ENCODE results near the gene CRYBB1. TPM values are rescaled to one million over a fixed set of nuclear protein-coding genes. Genes with fewer than 3 reads are reported as not detected.

CRYBB1 gene
- total RNA-seq: not detected

DNA sequence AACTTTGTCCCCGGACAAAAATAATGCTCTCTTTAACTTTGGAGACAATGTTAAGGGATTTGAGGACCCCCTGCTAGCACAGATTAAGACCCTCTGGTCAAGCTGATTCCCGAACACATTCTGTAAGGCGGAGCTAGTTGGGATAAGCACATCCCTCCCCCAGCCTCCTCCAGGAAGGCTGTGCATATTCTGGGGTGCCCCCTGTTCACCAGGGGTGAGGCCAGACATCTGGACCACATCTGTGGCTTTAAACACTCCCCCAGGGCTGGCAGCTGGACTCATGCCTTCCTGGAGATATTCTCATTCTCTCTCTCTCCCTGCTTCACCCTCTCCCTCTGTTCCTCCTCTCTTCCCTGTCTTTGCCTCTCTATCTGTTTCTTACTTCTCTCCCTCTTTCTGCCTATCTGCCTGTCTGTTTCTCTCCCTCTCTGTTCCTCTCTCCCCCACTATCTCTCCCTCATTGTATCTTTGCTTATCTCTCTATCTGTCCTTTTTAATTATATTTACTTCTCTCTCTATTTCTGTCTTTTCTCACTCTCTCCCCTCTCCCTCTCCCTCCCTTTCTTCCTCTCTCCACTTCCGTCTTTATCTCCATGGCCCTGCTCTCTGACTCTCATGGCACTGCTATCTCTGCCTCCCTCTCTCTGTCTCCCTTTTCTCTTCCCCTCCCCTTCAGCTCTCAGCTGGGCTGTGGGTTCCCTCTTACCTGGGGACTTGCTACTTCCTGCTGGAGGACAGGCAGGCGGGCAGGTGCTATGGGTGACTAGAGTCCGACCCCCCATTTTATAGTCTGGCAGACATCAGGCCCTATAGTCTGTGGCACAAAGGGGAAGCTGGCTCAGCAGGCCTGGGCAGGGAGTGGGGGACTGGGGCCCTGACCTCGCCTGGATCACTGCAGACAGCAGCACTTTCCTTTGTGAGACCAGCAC is at the start of gene CRYBB1:
Gene CRYBB1 (minus strand): TSS at position 757 of the 929 bp plus-strand sequence. CDS start 1,708 bp downstream, outside the sequence.
- DNase-seq: no peak
- H3K36me3 Mint-ChIP-seq (ENCODE audit: insufficient read depth): no peaks in the 10 kb centered on the region
- H3K4me1 Mint-ChIP-seq (ENCODE audit: low read depth): peaks cover 4% of the 10 kb centered on the region
- H3K9me3 Mint-ChIP-seq: no peaks in the 10 kb centered on the region
- H3K27me3 Mint-ChIP-seq (ENCODE audit: low read depth): peaks cover 2% of the 10 kb centered on the region
- no peak within 1 kb of the TSS for H3K4me3 Mint-ChIP-seq
- no peak for ATAC-seq

DNA sequence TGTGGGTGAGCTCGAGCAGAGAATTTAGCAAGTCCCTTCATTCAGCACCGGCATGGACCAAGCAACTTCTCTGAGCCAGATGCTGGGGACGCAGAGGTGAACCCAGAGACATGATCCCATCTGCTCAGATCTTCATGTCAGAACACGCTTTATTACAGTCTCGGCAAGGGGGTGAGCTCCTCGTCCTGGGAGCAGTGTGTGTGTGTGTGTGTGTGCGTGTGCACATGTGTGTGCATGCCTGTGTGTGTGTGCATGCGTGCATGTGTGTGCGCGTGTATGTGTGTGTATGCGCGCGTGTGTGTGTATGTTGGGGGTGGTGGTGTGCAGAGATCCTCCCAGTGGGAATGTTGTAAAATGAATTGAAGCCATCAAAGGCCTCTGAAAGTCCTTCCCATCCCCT is 49.3 kb upstream of the CRYBB1 start:
- DNase-seq (no peak), ATAC-seq (no peak)
- Mint-ChIP-seq H3K36me3 (ENCODE audit: insufficient read depth) (no peaks in the 10 kb centered on the region), H3K4me1 (ENCODE audit: low read depth) (peaks cover 62% of the 10 kb centered on the region), H3K27me3 (ENCODE audit: low read depth) (no peaks in the 10 kb centered on the region), H3K9me3 (no peaks in the 10 kb centered on the region), H3K4me3 (no peak overlapping the region)

DNA sequence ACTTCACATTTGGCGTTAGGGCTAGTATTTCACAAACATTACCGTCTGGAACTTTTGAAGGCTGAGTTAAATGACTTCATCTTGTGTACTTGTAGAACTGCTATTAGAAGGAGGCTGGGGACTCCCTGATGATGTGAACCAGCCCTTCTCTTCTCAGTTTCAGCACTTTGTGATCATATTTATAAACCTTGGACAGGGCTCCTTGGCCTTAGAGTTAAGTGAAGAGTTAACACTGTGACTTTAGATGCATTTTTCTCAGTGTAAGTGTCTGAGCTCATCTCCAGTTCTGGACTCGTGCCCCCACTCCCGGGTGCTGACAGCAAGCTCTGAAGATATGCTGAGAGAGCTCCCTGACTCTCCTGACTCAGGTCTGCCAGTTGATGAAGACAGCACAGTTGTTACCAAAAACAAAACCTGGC is 48.0 kb upstream of the CRYBB1 start:
- H3K9me3 Mint-ChIP-seq: no peaks in the 10 kb centered on the region
- no peaks in the 10 kb centered on the region for H3K36me3 Mint-ChIP-seq (ENCODE audit: insufficient read depth)
- no peak for DNase-seq
- peak; percentile 9 to 16 for ATAC-seq
- H3K4me1 Mint-ChIP-seq (ENCODE audit: low read depth): peaks cover 54% of the 10 kb centered on the region
- no peaks in the 10 kb centered on the region for H3K27me3 Mint-ChIP-seq (ENCODE audit: low read depth)
- peak overlapping the region; percentile 71 for H3K4me3 Mint-ChIP-seq

DNA sequence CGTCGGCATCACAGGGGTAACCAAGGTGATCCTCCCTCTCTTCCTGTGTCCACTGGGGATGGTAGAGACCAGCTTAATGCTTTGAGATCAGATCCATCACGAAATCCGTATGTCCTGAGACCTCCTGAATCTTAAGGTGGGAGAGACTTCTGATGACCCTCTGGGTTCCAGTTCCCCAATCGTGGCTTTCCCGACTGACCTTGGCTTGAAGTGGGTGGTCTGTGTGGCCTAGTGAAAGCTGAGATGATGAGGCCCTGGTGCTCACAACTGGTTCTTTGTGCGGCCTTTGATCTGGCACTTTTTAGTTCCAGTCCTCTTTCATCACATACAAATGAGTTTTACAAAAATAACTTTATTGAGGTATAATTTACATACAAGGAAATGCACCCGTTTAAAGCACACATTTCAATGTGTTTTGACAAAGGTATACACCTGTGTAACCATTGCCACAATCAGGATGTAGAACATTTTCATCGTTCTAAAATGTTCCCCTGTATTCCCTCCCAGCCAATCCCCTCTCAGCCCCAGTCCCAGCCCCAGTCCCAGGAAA is 45.6 kb upstream of the CRYBB1 start:
- Mint-ChIP-seq H3K4me1 (ENCODE audit: low read depth) (peaks cover 45% of the 10 kb centered on the region), H3K36me3 (ENCODE audit: insufficient read depth) (no peaks in the 10 kb centered on the region), H3K27me3 (ENCODE audit: low read depth) (no peaks in the 10 kb centered on the region), H3K9me3 (no peaks in the 10 kb centered on the region), H3K4me3 (no peak overlapping the region)
- no peak for DNase-seq
- ATAC-seq: no peak

DNA sequence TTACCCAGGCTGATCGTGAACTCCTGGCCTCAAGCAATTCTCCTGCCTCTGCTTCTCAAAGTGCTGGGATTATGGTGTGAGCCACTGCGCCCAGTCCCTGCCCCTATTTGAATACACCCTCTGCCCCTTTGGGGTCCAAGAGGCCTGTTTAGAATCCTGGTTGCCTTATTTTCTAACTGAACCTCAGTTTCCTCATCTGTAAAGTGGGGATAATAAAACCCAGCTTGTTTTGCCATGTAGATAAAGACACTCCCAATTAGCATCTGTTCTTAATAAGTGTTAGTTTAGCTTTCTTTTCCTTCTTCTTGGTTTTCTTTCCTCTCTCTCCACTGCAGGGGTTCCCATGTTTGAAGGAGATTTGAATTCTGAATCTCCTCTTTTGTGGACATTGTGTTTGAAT is 44.3 kb upstream of the CRYBB1 start:
- ATAC-seq (no peak), DNase-seq (no peak)
- H3K9me3 Mint-ChIP-seq: no peaks in the 10 kb centered on the region
- H3K36me3 Mint-ChIP-seq (ENCODE audit: insufficient read depth): no peaks in the 10 kb centered on the region
- peaks cover 54% of the 10 kb centered on the region for H3K4me1 Mint-ChIP-seq (ENCODE audit: low read depth)
- no peak overlapping the region for H3K4me3 Mint-ChIP-seq
- no peaks in the 10 kb centered on the region for H3K27me3 Mint-ChIP-seq (ENCODE audit: low read depth)

DNA sequence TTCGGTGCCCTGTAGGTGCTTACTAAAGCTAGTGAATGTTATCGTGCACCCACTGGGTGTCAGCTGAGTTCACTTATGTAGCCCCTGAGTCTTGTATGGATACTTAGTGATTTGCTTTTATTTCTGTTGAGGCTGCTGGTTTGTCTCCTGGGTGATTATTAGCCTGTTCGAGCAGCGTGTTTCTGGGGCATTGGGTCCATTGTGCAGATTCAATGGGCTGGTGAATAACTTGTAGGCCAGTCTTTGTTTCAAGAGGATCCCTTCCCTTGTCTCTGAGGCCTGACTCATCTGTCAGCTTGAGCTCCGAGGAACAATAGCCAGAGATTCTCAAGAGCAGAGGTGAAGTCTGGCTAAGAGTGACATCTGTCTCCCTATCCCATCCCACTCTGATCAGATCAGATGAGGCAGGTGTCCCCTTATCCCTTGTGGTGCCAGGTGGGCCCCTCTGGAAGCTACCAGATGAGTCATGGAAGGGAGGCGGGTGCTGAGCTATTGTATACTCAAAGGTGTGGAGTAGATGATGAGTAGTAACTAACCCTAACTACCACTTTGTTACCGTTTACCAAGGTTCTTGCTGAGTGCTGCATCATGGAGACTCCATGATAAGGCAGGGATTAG is 43.2 kb upstream of the CRYBB1 start:
- Mint-ChIP-seq H3K4me1 (ENCODE audit: low read depth) (peaks cover 52% of the 10 kb centered on the region), H3K4me3 (no peak overlapping the region), H3K27me3 (ENCODE audit: low read depth) (no peaks in the 10 kb centered on the region), H3K36me3 (ENCODE audit: insufficient read depth) (no peaks in the 10 kb centered on the region), H3K9me3 (no peaks in the 10 kb centered on the region)
- no peak for DNase-seq
- no peak for ATAC-seq

DNA sequence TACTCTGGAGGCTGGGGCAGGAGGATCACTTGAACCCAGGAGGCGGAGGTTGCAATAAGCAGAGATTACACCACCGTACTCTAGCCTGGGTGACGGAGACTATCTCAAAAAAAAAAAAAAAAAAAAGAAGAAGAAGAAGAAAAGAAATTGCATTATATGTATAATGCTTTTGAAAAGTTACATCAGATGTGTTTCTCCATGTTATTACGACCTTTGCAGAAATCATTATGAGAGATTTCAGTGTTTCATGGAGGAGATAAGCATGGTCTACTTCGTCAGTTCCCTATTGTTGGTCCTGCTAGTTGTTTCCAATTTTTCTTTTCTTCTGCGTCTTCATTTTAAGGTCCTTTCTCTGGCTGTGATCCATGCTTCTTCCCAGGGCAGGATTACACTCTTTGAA is 42.5 kb upstream of the CRYBB1 start:
- Mint-ChIP-seq H3K4me1 (ENCODE audit: low read depth) (peaks cover 45% of the 10 kb centered on the region), H3K27me3 (ENCODE audit: low read depth) (no peaks in the 10 kb centered on the region), H3K36me3 (ENCODE audit: insufficient read depth) (no peaks in the 10 kb centered on the region), H3K9me3 (no peaks in the 10 kb centered on the region), H3K4me3 (no peak overlapping the region)
- ATAC-seq (no peak), DNase-seq (no peak)

DNA sequence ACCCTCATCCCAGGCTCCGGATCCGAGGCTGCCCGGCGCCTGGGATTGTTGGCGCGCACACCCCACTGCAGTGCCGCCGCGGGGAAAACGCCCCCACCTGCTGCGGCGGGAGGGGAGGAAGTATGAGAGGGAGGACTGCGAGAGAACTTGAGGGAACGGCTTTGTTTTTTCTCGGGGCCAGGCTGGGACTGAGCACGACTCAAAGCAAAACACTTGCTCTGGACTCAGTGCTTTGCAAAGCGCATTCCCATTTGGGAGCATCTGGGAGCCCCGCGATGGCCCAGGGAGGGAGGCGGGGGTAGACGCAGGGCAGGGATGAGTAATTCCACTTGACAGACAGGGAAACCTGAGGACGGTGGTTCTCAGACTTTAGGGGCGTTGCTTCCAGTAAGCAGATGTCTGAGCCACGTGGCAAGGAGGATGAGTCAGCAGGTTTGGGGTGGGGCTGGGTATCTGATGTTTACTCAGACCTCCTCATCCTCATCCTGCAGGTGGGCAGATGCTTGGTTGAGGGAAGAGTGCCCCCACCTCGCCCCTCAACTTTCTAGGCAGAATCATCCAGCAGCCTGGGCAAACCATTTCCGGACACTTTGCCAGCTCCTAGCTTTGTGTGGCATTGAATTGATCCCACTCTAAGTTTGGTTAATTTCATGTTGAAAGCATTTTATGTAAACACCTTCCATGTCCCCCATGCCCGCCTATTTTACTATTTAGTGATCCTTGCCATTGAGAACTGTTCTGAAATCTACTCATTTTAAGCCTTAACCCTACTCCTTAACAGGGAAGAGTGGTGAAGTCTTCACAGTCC is 41.0 kb upstream of the CRYBB1 start:
- Mint-ChIP-seq H3K27me3 (ENCODE audit: low read depth) (no peaks in the 10 kb centered on the region), H3K4me3 (peak overlapping the region; percentile 90), H3K9me3 (no peaks in the 10 kb centered on the region), H3K4me1 (ENCODE audit: low read depth) (peaks cover 32% of the 10 kb centered on the region), H3K36me3 (ENCODE audit: insufficient read depth) (no peaks in the 10 kb centered on the region)
- peak; percentile 83 for DNase-seq
- ATAC-seq: peak; percentile 84 to 85

DNA sequence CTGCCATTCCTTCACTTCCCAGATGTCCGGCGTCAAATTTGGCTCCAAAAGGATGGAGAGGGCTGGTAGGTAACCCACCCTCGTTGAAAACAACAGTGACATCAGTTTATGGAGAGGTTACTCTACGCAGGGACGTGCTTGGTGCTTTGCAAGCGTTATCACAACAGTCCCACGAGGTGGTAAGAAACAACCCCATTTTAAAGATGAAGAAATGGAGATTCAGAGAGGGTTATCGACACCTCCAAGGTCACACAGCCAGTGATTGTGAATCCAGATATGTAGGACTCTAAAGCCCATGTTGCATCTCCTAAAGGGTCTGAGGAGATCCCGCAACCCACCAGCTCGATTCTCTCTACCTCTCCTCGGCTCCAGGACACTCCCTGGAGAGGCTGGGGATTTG is 40.3 kb upstream of the CRYBB1 start:
- H3K36me3 Mint-ChIP-seq (ENCODE audit: insufficient read depth): no peaks in the 10 kb centered on the region
- no peaks in the 10 kb centered on the region for H3K9me3 Mint-ChIP-seq
- DNase-seq: no peak
- peak overlapping the region; percentile 90 for H3K4me3 Mint-ChIP-seq
- peaks cover 29% of the 10 kb centered on the region for H3K4me1 Mint-ChIP-seq (ENCODE audit: low read depth)
- peak; percentile 23 to 34 for ATAC-seq
- no peaks in the 10 kb centered on the region for H3K27me3 Mint-ChIP-seq (ENCODE audit: low read depth)

DNA sequence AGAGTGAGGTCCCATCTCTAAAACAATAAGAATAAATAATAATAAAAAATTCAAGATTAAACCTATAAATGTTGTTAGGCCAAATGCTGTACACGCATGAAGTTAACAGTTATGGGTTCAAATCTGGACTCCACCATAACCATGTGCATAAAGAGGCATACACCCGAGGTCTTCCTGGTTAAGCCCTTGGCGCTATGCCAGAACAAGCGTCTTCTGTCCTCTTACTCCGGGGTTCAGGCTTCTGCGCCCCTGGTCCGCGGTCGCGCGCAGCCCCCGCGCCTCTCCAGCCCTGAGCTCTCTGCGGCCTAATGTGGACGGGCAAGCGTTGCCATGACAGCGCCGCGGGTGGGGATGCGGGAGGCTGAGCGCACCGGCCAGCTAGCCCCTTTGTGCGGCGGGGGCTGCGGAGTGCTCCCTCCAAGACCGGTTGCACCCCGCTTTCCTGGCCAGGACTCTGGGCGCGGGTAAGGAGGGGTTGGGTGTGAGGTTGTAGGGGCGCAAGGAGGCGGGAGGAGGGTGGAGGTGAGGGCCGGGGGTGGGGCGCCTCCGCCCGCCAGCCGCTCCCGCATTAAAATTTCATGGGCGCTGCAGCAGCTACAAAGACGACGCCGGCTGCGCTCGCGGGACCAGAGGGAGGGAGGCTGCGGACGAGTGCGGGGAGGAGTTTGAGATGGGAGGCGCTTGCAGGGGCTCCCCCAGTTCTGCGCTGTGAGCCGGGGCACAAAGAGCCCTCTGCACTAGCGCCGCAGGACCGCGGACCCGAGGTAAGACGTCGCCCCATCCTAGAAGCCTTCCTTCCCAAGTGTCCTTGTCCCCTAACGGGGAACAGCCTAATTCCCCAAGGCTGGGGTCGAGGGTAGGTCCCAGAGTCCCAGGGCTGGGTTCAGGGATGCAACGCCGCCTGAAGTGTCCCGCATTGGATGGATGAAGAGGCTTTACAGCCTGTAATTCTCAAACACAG is 39.3 kb upstream of the CRYBB1 start, which contains the start of gene MIAT:
Gene MIAT (plus strand): TSS at position 698 of the 961 bp plus-strand sequence.
- H3K4me1 Mint-ChIP-seq (ENCODE audit: low read depth): peaks cover 25% of the 10 kb centered on the region
- H3K4me3 Mint-ChIP-seq: peak within 1 kb of the TSS; percentile 90
- peak; percentile 56 for DNase-seq

DNA sequence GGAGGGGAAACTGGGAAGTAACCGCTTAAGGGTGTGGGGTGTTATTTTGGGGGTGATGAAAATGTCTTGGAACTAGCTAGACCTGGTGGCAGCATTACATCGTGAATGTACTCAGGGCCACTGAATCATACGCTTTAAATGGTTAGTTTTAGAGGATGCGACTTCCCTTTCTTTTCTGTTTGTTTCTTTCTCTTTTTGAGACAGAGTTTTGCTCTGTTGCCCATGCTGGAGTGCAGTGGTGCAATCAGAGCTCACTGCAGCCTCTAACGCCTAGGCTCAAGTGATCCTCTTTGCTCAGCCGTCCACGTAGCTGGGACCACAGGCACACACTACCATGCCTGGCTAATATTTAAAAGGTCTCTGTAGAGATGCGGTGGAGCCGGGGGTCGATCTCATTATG is 34.0 kb upstream of the CRYBB1 start:
- H3K4me3 Mint-ChIP-seq: no peak overlapping the region
- no peaks in the 10 kb centered on the region for H3K27me3 Mint-ChIP-seq (ENCODE audit: low read depth)
- H3K36me3 Mint-ChIP-seq (ENCODE audit: insufficient read depth): no peaks in the 10 kb centered on the region
- DNase-seq: no peak
- peaks cover 29% of the 10 kb centered on the region for H3K4me1 Mint-ChIP-seq (ENCODE audit: low read depth)
- H3K9me3 Mint-ChIP-seq: no peaks in the 10 kb centered on the region
- ATAC-seq: no peak

More for the DNA sequence above, 39.3 kb upstream of the CRYBB1 start, which contains the start of gene MIAT:
- Mint-ChIP-seq H3K9me3 (no peaks in the 10 kb centered on the region), H3K27me3 (ENCODE audit: low read depth) (no peaks in the 10 kb centered on the region), H3K36me3 (ENCODE audit: insufficient read depth) (no peaks in the 10 kb centered on the region)
- peak; percentile 80 to 88 for ATAC-seq

DNA sequence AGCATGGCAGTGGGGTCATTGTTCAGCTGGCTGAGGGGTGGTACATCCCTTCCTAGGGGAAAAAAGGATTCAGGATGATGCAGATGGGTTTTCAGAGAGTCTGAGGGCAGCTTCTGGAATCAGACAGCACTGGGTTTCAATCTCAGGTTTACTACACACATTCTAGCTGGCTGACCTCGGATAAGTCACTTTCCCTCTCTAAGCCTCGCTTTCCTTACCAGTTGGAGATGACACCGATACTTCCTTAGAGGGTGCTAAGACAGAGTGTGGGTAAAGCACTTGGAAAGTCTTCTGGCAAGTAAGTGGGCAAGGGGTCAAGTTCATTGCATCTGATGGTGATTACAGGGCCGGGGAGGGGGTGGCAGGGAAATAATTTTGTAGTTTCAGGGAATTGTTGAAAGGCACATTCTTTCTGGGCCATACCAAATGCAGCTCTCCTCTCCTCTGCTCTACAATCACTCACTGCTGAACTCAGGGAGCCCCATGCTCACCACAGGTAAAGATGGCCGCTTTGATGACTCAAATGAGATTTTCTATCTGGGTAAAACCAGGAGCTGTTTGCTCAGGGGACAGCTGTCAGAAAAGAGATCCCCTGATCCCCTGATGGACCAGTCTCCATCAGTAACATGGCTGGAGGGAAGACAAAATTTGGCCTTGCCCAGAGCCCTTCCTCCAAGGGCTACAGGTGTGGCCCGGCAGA is 33.0 kb upstream of the CRYBB1 start:
- Mint-ChIP-seq H3K4me3 (no peak overlapping the region), H3K4me1 (ENCODE audit: low read depth) (peaks cover 36% of the 10 kb centered on the region), H3K9me3 (no peaks in the 10 kb centered on the region), H3K27me3 (ENCODE audit: low read depth) (no peaks in the 10 kb centered on the region), H3K36me3 (ENCODE audit: insufficient read depth) (no peaks in the 10 kb centered on the region)
- ATAC-seq (peak in 1 of 2 donors; percentile 50), DNase-seq (no peak)

Measured in activated T-cell treated with anti-CD3 and anti-CD28 coated beads, Interleukin-2, amount 50 U/mL, for 4 hours (primary cell).